Globus pallidus (tissue), 1 donor: ENCODE data around the gene RABGAP1L.
"Not testable (repeated sequence)": the region's sequence is repeated elsewhere in the genome, so short reads cannot be mapped to it uniquely, and the experiment has no call there.

Experiments used
- DNase-seq: peaks from one replicate; pipeline ENCODE4 v3.0.0-alpha.2; 2015; ENCODE audit warnings: low spot score

Gene RABGAP1L

GRCh38 chr1:174428739-174429138 is 269.4 kb downstream of the RABGAP1L start:
- no peak for DNase-seq

GRCh38 chr1:174433451-174433850 is 274.1 kb downstream of the RABGAP1L start:
- DNase-seq: no peak

DNA sequence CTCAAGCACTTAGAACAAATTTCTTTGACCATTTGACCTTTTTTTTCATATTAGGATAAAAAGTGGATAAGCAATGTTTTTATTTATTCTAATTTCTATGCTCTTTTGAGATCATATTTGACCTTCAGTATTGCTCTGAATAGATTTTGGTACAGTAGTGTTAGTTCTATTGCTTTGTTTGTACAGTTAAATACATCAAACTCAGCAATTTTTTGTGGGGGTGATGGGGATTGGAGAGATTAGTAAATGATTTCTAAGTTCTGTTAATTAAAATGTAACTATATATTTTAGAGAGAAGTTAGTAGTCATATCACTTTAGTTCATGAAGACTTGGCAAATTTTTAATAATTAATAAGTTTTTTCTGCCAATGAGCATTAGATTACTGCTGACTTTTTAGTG is 286.0 kb downstream of the RABGAP1L start:
- DNase-seq: no peak

DNA sequence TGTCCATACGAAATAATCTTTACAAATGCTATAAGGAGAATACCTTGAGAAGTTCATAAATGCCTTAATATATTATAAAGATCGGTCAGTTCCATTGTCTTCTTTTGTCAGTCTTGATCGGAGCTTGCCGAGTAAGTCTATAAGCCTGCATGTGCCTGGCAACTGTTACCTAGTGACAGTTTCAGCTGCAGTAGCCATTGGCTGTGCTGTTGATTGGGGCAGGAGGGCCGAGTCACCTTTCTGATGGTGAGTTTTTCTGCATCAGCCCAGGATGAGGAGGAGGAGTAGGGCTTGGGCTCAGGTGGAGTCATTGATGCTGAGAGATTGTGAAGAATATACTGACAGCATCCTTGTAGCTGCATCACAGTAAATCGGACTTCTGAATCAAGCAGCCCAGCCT is 286.5 kb downstream of the RABGAP1L start:
- no peak for DNase-seq

GRCh38 chr1:174447866-174448530 is 288.7 kb downstream of the RABGAP1L start, which contains the start of gene GPR52:
TSS of gene GPR52 (plus strand) at chr1:174447964. CDS start at chr1:174448112, 148 bp downstream.
- DNase-seq: peak; percentile 47

DNA sequence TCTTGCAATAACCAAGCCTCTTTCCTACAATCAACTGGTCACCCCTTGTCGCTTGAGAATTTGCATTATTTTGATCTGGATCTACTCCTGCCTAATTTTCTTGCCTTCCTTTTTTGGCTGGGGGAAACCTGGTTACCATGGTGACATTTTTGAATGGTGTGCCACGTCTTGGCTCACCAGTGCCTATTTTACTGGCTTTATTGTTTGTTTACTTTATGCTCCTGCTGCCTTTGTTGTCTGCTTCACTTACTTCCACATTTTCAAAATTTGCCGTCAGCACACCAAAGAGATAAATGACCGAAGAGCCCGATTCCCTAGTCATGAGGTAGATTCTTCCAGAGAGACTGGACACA is 289.2 kb downstream of the RABGAP1L start:
- no peak for DNase-seq

GRCh38 chr1:174448974-174449373 is 289.7 kb downstream of the RABGAP1L start:
- DNase-seq: no peak

DNA sequence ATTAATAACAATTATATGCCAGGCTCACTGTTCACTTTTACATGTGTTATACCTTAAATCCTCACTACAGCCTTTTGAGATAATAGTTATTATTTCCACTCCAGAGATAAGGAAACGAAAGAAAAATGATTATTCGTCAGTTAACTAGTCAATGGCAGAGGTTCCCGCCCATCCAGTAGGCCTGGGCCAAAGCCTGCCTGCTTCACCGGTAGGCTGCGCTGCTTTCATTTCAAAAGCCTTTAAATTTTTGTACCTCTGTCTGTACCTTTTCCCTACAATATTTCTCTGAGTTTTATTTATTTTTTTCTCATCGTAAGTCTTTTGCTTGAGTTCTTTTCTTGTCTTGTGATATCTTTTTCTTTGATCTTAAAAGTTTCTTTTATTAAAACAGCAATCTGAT is 292.1 kb downstream of the RABGAP1L start:
- no peak for DNase-seq

- DNase-seq: no peak
These were observed 306.5 kb downstream of the RABGAP1L start for GRCh38 chr1:174465855-174466254.

- no peak for DNase-seq
These were observed 307.3 kb downstream of the RABGAP1L start for GRCh38 chr1:174466607-174467006.

- DNase-seq: no peak
These were observed 309.7 kb downstream of the RABGAP1L start for GRCh38 chr1:174469052-174469451.

- DNase-seq: no peak
These were observed 310.4 kb downstream of the RABGAP1L start for GRCh38 chr1:174469687-174470086.

- no peak for DNase-seq
These were observed 320.0 kb downstream of the RABGAP1L start for GRCh38 chr1:174479281-174479680.

DNA sequence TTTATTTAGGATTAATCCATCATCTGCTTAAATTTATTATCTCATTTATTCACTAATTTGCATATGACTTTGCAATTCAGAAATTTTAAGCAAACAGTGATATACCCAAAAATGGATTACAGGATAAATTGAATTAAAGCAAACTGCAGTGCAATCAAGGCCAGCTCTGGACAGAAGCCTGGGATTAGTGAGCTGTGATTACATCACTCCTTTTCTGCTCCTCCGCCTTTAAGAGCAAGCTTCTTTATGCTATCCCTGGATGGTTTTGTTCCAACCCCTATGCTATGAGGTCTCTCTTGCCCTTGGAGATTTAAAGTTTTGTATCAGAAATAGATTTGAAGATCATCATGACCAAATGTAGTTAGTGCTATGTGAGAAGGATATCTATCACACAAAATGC is 321.0 kb downstream of the RABGAP1L start:
- no peak for DNase-seq

DNA sequence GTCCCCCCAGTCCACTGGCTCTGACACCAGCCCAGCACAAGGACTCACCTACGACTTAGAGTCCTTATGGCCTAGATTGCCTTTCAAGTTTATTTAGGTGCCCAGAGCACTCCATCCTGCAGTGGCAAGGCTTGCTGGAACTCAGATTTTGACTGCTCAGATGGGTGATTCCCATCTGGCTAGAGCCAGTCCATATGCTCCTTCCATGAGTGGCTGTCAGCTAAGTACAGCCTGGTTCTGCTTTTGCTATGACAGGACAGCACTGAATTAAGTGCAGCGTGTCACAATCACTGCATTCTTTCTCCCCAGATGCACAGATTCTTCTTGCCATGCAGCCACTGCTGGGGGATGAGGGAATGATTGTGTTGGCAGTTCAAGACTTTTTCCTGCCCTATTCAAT is 332.3 kb downstream of the RABGAP1L start:
- DNase-seq: no peak

GRCh38 chr1:174497478-174497877 is 338.2 kb downstream of the RABGAP1L start:
- DNase-seq: peak; percentile 4

DNA sequence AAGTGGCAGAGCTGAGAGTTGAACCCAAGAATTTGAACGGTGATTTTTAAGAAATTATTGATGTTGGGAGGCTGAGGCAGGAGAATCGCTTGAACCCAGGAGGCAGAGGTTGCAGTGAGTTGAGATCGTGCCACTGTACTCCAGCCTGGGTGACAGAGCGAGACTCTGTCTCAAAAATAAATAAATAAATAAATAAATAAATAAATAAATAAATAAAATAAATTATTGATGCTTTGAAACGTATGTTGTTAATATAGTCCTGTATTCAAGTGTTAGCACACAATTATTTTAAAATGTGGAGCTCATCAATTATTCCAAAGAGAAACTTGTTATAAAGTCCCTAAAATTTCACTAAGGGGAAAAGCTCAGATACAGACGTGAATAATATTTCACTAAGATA is 357.4 kb downstream of the RABGAP1L start:
- not testable (repeated sequence) for DNase-seq

DNA sequence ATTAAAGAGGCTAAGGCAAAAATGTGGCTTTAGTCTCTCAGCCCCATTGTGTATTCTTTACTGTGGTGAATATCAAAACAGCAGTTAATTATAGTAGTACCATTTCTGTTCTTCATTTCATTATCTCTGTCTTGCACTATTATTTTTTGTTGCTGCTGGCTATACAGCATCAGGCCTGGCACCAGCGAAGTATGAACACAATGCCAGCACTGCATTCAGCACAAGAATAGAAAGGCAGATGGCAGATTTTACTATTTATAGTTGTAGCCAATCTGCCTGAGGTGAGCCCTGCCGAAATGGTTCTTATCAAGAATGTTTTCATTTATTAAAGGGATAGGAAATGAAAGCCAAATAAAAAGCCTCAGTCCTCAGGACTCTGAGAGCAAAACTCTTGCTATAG is 360.5 kb downstream of the RABGAP1L start:
- peak; percentile 5 for DNase-seq

GRCh38 chr1:174531751-174532150 is 372.4 kb downstream of the RABGAP1L start:
- DNase-seq: no peak

- no peak for DNase-seq
These were observed 375.5 kb downstream of the RABGAP1L start for GRCh38 chr1:174534789-174535188.

DNA sequence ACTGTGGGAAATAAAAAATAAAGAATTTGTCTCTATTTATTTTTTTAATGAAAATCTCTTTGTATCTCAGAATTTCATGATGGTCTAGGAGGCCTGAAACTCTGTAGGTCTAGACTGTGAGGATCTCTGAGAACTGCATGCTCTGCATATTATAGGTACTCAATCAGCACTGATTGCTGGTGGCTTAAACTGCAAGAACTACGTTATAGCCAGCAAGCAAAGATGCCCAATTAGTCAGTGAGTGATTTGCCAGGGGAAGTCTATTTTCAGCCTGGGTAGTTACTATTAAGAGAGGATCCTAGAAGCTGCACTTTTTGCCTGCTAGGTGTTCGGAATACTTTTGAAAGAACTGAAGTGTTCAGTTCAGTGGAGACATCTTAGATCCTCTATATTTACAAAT is 375.9 kb downstream of the RABGAP1L start:
- DNase-seq: no peak

GRCh38 chr1:174543421-174543820 is 384.1 kb downstream of the RABGAP1L start:
- DNase-seq: not testable (repeated sequence)

DNA sequence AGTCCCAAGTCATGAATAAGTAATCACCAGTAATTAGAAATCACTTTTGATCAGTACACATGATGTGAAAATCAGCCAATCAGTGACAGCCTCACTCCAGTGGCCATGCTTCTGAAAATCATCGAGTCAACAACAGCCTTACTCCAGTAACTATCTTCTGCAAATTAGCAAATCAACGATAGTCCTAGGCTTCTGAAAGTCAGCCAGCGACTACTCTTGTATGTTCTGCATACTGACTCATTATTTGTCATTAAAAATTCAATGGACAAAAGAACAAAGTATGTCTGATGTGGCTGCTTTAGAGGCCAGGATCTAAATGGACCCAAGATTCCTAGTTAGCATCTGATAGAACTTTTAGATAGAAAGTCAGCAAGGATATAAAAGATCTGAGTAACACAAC is 391.0 kb downstream of the RABGAP1L start:
- DNase-seq: no peak

DNA sequence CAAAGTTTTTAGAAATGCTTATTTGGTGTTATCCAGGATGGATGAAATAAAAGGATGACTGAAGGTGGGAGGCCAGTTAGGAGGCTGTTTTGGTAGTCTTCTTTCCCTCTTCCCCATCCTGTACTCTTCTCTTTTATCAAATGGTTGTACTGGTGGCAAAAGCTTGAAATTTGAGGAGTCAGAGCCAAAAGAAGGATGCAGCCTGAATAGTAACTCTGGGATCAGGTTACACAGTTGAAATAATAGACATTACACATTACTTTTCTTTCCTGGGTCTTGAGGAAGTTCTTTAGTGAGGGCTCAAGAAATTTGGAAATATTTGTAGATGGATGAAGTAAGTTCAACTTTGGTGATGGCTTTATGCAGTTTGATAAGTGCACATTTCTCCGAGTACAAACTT is 397.1 kb downstream of the RABGAP1L start:
- no peak for DNase-seq
